Measurements from ENCODE around the gene SVEP1.

- TF ChIP-seq POLR2A (IDR thresholded peaks at IDR 0.05; ENCODE audit: low read depth, low read length) (no peak), POLR2AphosphoS5 (IDR thresholded peaks at IDR 0.05; ENCODE audit: low read depth, low read length) (no peak), TAF1 (IDR thresholded peaks at IDR 0.05; ENCODE audit: low read depth, low read length) (no peak), SPI1 (IDR thresholded peaks at IDR 0.05; ENCODE audit: low read depth, low read length) (no peak), POU2F2 (IDR thresholded peaks at IDR 0.05; ENCODE audit: low read depth, low read length) (no peak)
These were observed 179.6 kb downstream of the SVEP1 start for GRCh38 chr9:110399983-110400382.

Data from GM12891 (cell line).